Vagina (tissue), 2 donors: Measurements from ENCODE around the gene LDLRAD4. TPM values are rescaled to one million over a fixed set of nuclear protein-coding genes. Genes with fewer than 3 reads are reported as not detected.

ENCODE experiments used
- DNase-seq, 2 donors: peaks; one replicate each; pipeline ENCODE4 v3.0.0-alpha.2; 2017; ENCODE audit errors: extremely low spot score in 2 of 2
- H3K27ac ChIP-seq: fragments of 200-600 bp; sonication (generic); one replicate; pipeline ENCODE4 v1.5.1; 2019
- H3K27me3 ChIP-seq: fragments of 200-600 bp; sonication (generic); one replicate; pipeline ENCODE4 v1.5.1; 2019
- H3K36me3 ChIP-seq, 2 donors: fragments of 200-600 bp; sonication (generic); one replicate each; pipeline ENCODE4 v1.5.1; 2017 to 2019
- H3K4me1 ChIP-seq: fragments of 200-600 bp; sonication (generic); one replicate; pipeline ENCODE4 v1.5.1; 2019
- H3K4me3 ChIP-seq, 2 donors: fragments of 200-600 bp; sonication (generic); 1 replicate in 1 of 2; 2 replicates in 1 of 2; pipeline ENCODE4 v1.5.1; 2016 to 2019
- H3K9me3 ChIP-seq: fragments of 200-600 bp; sonication (generic); one replicate; pipeline ENCODE4 v1.5.1; 2019
- POLR2A ChIP-seq, 2 donors: fragments of 450-650 bp; IDR thresholded peaks; one replicate each; pipeline ENCODE4 v1.6.1; 2017; ENCODE audit warnings: antibody characterized with exemption in 2 of 2, mild to moderate bottlenecking in 2 of 2, moderate library complexity in 2 of 2
- POLR2AphosphoS5 ChIP-seq, 2 donors: sonication (generic); formaldehyde crosslinking; IDR thresholded peaks; one replicate each; pipeline ENCODE4 v1.9.0; 2017; ENCODE audit warnings: antibody characterized with exemption in 2 of 2, mild to moderate bottlenecking in 2 of 2, low read depth in 1 of 2; ENCODE audit not compliant: insufficient read depth in 1 of 2
- intact Hi-C: fragments of 100-400 bp; cut with DNase I; formaldehyde crosslinking; loops from one replicate; pipeline ENCODE4 v1.15.1; 2023
- total RNA-seq: library from RNA; depleted of rRNA; stranded (reverse); fragments of >200 nt; gene quantifications from one replicate; pipeline ENCODE4 v1.2.3, GENCODE V29; 2016
- TF ChIP-seq, protein P1 (sequence below), 3 experiments: fragments of 450-650 bp in 2 of 3; fragments of 200-600 bp in 1 of 3; sonication (generic) in 1 of 3; IDR thresholded peaks; one replicate each; pipeline ENCODE4 v1.5.1; 2017 to 2019; ENCODE audit warnings: antibody characterized with exemption in 3 of 3, mild to moderate bottlenecking in 2 of 3, moderate library complexity in 2 of 3

Gene LDLRAD4
- total RNA-seq, 1 donor from 2014 or later, result 24.3 TPM

DNA sequence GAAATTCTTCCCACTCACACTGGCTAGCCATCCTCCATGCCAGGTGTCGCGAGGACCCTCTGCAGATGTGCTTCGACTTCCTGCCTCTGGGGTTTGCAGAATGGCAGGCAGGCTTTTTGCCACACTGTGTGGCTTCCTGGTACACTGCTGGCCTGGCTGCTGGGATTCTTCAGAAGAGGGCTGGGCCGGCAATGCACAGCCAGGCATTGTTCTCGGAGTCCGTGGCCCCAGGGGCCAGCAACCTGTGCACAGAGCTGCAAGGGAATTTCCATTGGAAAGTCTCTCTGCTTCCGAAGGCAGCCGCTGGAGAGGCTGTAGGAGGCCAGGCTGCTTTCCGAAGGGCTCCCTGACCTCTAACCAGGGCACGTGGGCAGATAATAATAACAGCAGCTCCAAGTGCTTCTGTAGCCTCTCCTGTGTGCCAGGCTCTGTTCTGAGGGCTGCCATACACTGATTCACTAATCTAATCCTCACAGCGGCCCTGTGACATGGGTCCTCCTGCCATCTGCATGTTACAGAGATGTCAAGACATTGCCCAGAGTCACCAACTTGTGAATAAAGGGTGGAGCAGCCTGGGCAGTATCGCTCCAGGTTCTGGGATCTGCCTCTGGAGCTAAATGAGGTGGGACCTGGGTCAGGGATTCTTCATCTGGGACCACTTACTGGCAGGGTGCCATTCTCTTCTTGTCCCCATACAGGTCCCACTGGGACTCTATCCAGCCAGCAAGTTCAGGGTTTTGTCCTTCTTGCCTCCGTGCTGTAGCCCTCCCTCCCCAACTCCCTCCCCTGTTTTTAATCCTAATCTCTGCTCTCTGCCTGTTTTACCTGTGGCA lies 5.0 kb downstream of the LDLRAD4 start:
- H3K9me3 ChIP-seq, result no peaks in the 10 kb centered on the region
- peaks cover 60% of the 10 kb centered on the region for H3K4me1 ChIP-seq
- H3K27me3 ChIP-seq, result no peaks in the 10 kb centered on the region
- peak in 1 of 2 donors; percentile 86 for DNase-seq
- peak overlapping the region; percentile 57 for H3K27ac ChIP-seq
- TF ChIP-seq, protein P1, sequence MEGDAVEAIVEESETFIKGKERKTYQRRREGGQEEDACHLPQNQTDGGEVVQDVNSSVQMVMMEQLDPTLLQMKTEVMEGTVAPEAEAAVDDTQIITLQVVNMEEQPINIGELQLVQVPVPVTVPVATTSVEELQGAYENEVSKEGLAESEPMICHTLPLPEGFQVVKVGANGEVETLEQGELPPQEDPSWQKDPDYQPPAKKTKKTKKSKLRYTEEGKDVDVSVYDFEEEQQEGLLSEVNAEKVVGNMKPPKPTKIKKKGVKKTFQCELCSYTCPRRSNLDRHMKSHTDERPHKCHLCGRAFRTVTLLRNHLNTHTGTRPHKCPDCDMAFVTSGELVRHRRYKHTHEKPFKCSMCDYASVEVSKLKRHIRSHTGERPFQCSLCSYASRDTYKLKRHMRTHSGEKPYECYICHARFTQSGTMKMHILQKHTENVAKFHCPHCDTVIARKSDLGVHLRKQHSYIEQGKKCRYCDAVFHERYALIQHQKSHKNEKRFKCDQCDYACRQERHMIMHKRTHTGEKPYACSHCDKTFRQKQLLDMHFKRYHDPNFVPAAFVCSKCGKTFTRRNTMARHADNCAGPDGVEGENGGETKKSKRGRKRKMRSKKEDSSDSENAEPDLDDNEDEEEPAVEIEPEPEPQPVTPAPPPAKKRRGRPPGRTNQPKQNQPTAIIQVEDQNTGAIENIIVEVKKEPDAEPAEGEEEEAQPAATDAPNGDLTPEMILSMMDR (IDR thresholded peaks at IDR 0.05), result no peak
- TF ChIP-seq POLR2A (IDR thresholded peaks at IDR 0.05) (no peak), POLR2AphosphoS5 (IDR thresholded peaks at IDR 0.05; ENCODE audit: insufficient read depth in 1 of 2, low read depth in 1 of 2) (no peak)
- no peak overlapping the region for H3K4me3 ChIP-seq
- no peaks in the 10 kb centered on the region for H3K36me3 ChIP-seq
- intact Hi-C loops, result loop anchor here (10.0 kb wide), 1 partner anchor 161 kb away; no protein-coding TSS in a partner anchor

DNA sequence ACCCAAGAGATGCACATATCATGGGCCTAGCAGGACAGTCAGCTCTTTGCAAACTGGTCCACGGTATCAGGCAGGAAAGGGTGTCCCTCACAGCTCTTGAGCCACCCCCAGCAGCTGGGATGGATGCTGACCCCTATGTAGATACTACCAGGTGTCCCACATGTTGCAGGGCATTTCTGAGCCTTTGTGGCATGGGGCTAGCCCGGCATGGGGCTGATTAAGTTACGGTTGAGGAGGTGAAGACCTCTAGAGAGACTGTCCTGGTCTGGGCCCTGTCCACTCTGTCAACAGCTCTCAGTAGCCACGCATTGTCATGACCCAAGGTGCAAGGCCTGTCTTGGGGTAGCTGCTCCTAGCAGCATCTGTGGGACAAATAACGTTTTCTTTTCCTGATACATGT lies 6.7 kb downstream of the LDLRAD4 start:
- Histone ChIP-seq H3K4me3 (no peak overlapping the region), H3K27ac (no peak overlapping the region), H3K36me3 (no peaks in the 10 kb centered on the region), H3K27me3 (no peaks in the 10 kb centered on the region), H3K4me1 (peaks cover 43% of the 10 kb centered on the region), H3K9me3 (no peaks in the 10 kb centered on the region)
- peak in 1 of 2 donors; percentile 74 for DNase-seq
- TF ChIP-seq POLR2A (IDR thresholded peaks at IDR 0.05) (no peak), POLR2AphosphoS5 (IDR thresholded peaks at IDR 0.05; ENCODE audit: insufficient read depth in 1 of 2, low read depth in 1 of 2) (no peak)
- intact Hi-C loops, result loop anchor here (10.0 kb wide), 1 partner anchor 160 kb away; no protein-coding TSS in a partner anchor

DNA sequence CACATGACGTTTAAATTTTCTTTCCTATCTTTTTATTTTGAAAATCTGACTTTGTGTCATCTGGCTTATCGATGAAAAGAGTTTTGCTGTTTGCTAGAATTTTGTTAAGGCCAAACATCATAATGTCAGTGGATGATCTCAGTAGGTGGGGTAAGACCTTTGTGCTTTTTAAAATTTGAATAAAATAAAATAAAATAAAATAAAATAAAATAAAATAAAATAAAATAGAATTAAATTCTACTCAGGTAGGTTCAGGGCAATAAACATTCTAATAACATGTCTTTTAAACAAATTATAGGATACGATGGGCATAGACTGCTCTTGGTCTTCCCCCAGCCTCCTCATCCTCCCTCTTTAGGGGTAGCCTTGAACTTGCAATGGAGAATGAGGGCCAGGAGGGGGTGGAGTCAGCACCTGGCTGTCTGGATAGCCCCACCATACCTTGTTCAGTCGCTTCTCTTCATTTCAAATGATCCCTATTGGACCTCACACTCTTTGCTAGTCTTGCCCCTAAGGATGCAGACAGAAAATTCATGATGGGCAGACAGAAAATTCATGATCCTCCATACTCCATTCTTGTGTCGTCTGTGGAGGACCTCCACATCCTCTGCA lies 8.1 kb downstream of the LDLRAD4 start:
- H3K4me1 ChIP-seq, result peaks cover 29% of the 10 kb centered on the region
- no peaks in the 10 kb centered on the region for H3K36me3 ChIP-seq
- no peaks in the 10 kb centered on the region for H3K27me3 ChIP-seq
- no peak overlapping the region for H3K4me3 ChIP-seq
- no peaks in the 10 kb centered on the region for H3K9me3 ChIP-seq
- intact Hi-C loops, result loop anchor here (10.0 kb wide), 1 partner anchor 158 kb away; no protein-coding TSS in a partner anchor
- no peak for DNase-seq
- no peak overlapping the region for H3K27ac ChIP-seq
- TF ChIP-seq, protein P1 (IDR thresholded peaks at IDR 0.05), result no peak
- TF ChIP-seq POLR2A (IDR thresholded peaks at IDR 0.05) (no peak), POLR2AphosphoS5 (IDR thresholded peaks at IDR 0.05; ENCODE audit: insufficient read depth in 1 of 2, low read depth in 1 of 2) (no peak)

DNA sequence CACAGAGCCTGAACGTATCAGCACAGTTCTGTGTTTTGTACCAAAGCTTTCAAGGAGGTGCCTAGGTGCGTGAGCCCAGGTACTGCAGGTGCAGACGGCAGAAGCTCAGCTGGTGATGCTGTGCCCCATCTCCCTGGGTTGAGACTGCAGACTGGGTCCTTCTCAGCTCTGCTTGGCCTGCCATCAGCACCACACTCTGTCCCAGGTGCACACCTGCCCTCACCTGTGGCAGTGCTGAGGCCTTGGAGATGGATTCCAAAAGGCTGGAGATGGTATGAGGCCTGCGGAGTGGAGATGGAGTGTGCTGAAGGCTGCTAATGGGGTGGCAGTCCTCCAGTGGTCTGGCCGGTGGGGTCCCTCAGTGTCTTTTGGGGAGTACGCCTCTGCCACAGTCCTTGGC lies 9.3 kb downstream of the LDLRAD4 start:
- Histone ChIP-seq H3K27me3 (no peaks in the 10 kb centered on the region), H3K27ac (no peak overlapping the region), H3K9me3 (no peaks in the 10 kb centered on the region), H3K4me3 (no peak overlapping the region), H3K4me1 (peaks cover 25% of the 10 kb centered on the region), H3K36me3 (no peaks in the 10 kb centered on the region)
- TF ChIP-seq, protein P1 (IDR thresholded peaks at IDR 0.05), result no peak
- no peak for TF ChIP-seq POLR2AphosphoS5 (IDR thresholded peaks at IDR 0.05; ENCODE audit: insufficient read depth in 1 of 2, low read depth in 1 of 2)
- TF ChIP-seq POLR2A (IDR thresholded peaks at IDR 0.05), result no peak
- DNase-seq, result peak in 1 of 2 donors; percentile 72
- intact Hi-C loops, result loop anchor here (10.0 kb wide), 1 partner anchor 157 kb away; no protein-coding TSS in a partner anchor

DNA sequence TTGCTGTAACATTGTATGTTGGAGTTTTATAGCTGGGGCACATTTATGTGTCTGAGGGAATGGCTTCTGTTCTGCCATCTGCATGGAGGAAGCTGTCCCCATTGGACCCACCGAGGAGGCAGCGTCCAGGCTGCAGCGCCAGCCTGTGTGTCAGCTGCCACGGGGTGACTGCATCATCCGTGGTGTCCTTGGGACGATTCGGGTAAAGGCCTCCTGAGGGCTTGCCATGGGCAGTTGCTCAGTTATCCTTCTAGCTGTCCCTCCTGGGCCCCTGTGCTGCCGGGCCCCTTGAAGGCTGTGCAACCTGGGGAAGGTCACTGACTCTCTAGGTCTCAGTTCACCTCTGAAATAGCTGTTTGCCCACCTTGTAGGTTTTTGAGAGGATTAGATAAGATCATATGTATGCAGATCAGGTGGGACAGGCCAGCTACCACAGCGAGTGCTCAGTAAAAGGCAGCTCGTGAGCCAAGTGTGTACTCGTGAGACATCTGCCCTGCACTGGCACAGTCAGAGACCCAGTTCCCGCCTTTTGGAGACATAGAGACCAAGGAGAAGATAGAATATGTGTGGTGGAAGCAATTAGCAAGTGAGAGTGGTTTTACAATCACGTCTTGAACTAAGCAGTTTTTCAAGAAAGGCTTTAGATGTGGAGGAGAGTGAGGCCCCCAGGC lies 10.6 kb downstream of the LDLRAD4 start:
- intact Hi-C loops, result loop anchor here (10.0 kb wide), 1 partner anchor 156 kb away; no protein-coding TSS in a partner anchor
- Histone ChIP-seq H3K27ac (no peak overlapping the region), H3K36me3 (no peaks in the 10 kb centered on the region), H3K27me3 (no peaks in the 10 kb centered on the region), H3K4me1 (peaks cover 12% of the 10 kb centered on the region), H3K9me3 (no peaks in the 10 kb centered on the region), H3K4me3 (no peak overlapping the region)
- no peak for DNase-seq
- TF ChIP-seq POLR2AphosphoS5 (IDR thresholded peaks at IDR 0.05; ENCODE audit: insufficient read depth in 1 of 2, low read depth in 1 of 2), result no peak
- TF ChIP-seq POLR2A (IDR thresholded peaks at IDR 0.05), result no peak
- TF ChIP-seq, protein P1 (IDR thresholded peaks at IDR 0.05), result no peak
